CD14-positive monocyte (primary cell): ENCODE measurements around the gene DAB2IP. TPM values are rescaled to one million over a fixed set of nuclear protein-coding genes. Genes with fewer than 3 reads are reported as not detected.

ENCODE experiments used
- DNase-seq, 3 donors: peaks; one replicate each; pipeline ENCODE4 v3.0.0-alpha.2; 2011 to 2022
- H2AFZ ChIP-seq: 2 replicates; pipeline ENCODE4 v1.6.0; 2012; ENCODE audit warnings: mild to moderate bottlenecking, low read depth, low read length, inconsistent platforms; ENCODE audit not compliant: insufficient read depth, poor library complexity, severe bottlenecking
- H3K27ac ChIP-seq, 2 donors: 1 replicate in 1 of 2; 2 replicates in 1 of 2; pipeline ENCODE4 v1.5.1; 2012 to 2013; ENCODE audit warnings: low read length in 2 of 2, control low read depth in 1 of 2, inconsistent platforms in 1 of 2, low read depth in 1 of 2, mild to moderate bottlenecking in 1 of 2
- H3K27me3 ChIP-seq, 2 donors: one replicate each; pipeline versions ENCODE4 v1.6.0 to v1.6.1; 2011 to 2013; ENCODE audit warnings: low read length in 2 of 2; ENCODE audit not compliant: control insufficient read depth in 2 of 2, insufficient read depth in 2 of 2
- H3K36me3 ChIP-seq, 2 donors: replicated peaks in 1 of 2; 1 replicate in 1 of 2; 2 replicates in 1 of 2; pipeline versions ENCODE4 v1.5.1 to v1.6.1; 2012 to 2013; ENCODE audit warnings: low read length in 2 of 2, control low read depth in 1 of 2, inconsistent platforms in 1 of 2, mild to moderate bottlenecking in 1 of 2; ENCODE audit not compliant: insufficient read depth in 2 of 2, control insufficient read depth in 1 of 2
- H3K4me1 ChIP-seq, 2 donors: 1 replicate in 1 of 2; 2 replicates in 1 of 2; pipeline versions ENCODE4 v1.5.1 to v1.6.1; 2012 to 2013; ENCODE audit warnings: low read length in 2 of 2, control low read depth in 1 of 2, inconsistent platforms in 1 of 2, mild to moderate bottlenecking in 1 of 2, moderate library complexity in 1 of 2; ENCODE audit not compliant: insufficient read depth in 2 of 2, control insufficient read depth in 1 of 2
- H3K4me2 ChIP-seq: replicated peaks from 2 replicates; pipeline ENCODE3; 2012; ENCODE audit warnings: low read length, moderate library complexity, mild to moderate bottlenecking; ENCODE audit not compliant: poor library complexity, severe bottlenecking; ENCODE audit errors: extremely low read depth
- H3K4me3 ChIP-seq, 3 experiments: fragments of 200-600 bp in 1 of 3; sonication (generic) in 1 of 3; replicated peaks in 1 of 3; 1 replicate in 2 of 3; 2 replicates in 1 of 3; pipeline ENCODE4 v1.5.1; 2011 to 2013; ENCODE audit warnings: low read length in 3 of 3, mild to moderate bottlenecking in 3 of 3, control low read depth in 2 of 3, low read depth in 2 of 3, inconsistent platforms in 1 of 3, moderate library complexity in 1 of 3
- H3K79me2 ChIP-seq: 2 replicates; pipeline ENCODE4 v1.6.0; 2012; ENCODE audit warnings: mild to moderate bottlenecking, control low read depth, inconsistent platforms, low read length, moderate library complexity; ENCODE audit not compliant: insufficient read depth
- H3K9ac ChIP-seq: 2 replicates; pipeline ENCODE4 v1.6.0; 2017; ENCODE audit warnings: low read length, mild to moderate bottlenecking; ENCODE audit not compliant: insufficient read depth, poor library complexity, severe bottlenecking
- H3K9me3 ChIP-seq, 2 donors: replicated peaks in 1 of 2; 1 replicate in 1 of 2; 2 replicates in 1 of 2; pipeline versions ENCODE4 v1.5.1 to v1.6.1; 2012 to 2013; ENCODE audit warnings: low read length in 2 of 2, control low read depth in 1 of 2; ENCODE audit not compliant: control insufficient read depth in 1 of 2, insufficient read depth in 1 of 2
- H4K20me1 ChIP-seq: 2 replicates; pipeline ENCODE4 v1.6.0; 2012; ENCODE audit warnings: mild to moderate bottlenecking, low read length, control low read depth, moderate library complexity; ENCODE audit not compliant: insufficient read depth
- H3K27ac Mint-ChIP-seq, 7 donors: one replicate each; pipeline ENCODE4 v1.8.0; 2020; ENCODE audit warnings: mild to moderate bottlenecking in 7 of 7, mixed read lengths in 7 of 7, moderate library complexity in 6 of 7, inconsistent platforms in 2 of 7
- H3K27me3 Mint-ChIP-seq, 3 donors: one replicate each; pipeline ENCODE4 v1.8.0; 2021 to 2022; ENCODE audit warnings: low read depth in 3 of 3, mild to moderate bottlenecking in 3 of 3, mixed read lengths in 3 of 3, moderate library complexity in 3 of 3, inconsistent platforms in 1 of 3
- H3K36me3 Mint-ChIP-seq, 2 donors: one replicate each; pipeline ENCODE4 v1.8.0; 2020; ENCODE audit warnings: mixed read lengths in 2 of 2, inconsistent platforms in 1 of 2, mild to moderate bottlenecking in 1 of 2
- H3K4me1 Mint-ChIP-seq: one replicate; pipeline ENCODE4 v1.8.0; 2020; ENCODE audit warnings: mild to moderate bottlenecking, mixed read lengths
- H3K4me3 Mint-ChIP-seq, 2 donors: one replicate each; pipeline ENCODE4 v1.8.0; 2020; ENCODE audit warnings: mild to moderate bottlenecking in 2 of 2, mixed read lengths in 2 of 2, moderate library complexity in 1 of 2
- H3K9me3 Mint-ChIP-seq, 7 donors: one replicate each; pipeline ENCODE4 v1.8.0; 2020 to 2022; ENCODE audit warnings: mixed read lengths in 7 of 7, mild to moderate bottlenecking in 6 of 7, moderate library complexity in 6 of 7, inconsistent platforms in 2 of 7
- WGBS: methylation state at CpG from one replicate; pipeline ENCODE4 v1.1.5; 2013; ENCODE audit warnings: missing lambda C conversion rate; ENCODE audit not compliant: insufficient coverage; 5-methylcytosine and 5-hydroxymethylcytosine counted together
- intact Hi-C, 2 donors: fragments of 100-400 bp; cut with micrococcal nuclease; formaldehyde crosslinking; loops; one replicate each; pipeline versions ENCODE4 v1.15.0 to v1.15.1; 2023
- polyA plus RNA-seq, 3 donors: library from polyadenylated mRNA; depleted of rRNA in 1 of 3; unstranded in 2 of 3; stranded (reverse) in 1 of 3; fragments of 300-500 nt in 2 of 3; fragments of >200 nt in 1 of 3; fragmentation: Illumina TruSeq in 2 of 3; gene quantifications; 1 replicate in 2 of 3; 2 replicates in 1 of 3; pipeline ENCODE4 v1.2.3, GENCODE V29; 2012 to 2021
- TF ChIP-seq, protein P1 (sequence below): fragments of 200-600 bp; IDR thresholded peaks from one replicate; pipeline ENCODE4 v1.8.0; 2022; ENCODE audit warnings: antibody characterized with exemption, mild to moderate bottlenecking

The DAB2IP gene
- polyA plus RNA-seq, 3 donors = 0.13 TPM; not detected in 2

GRCh38 chr9:121729769-121730562 lies 78.5 kb downstream of the DAB2IP start:
- Histone ChIP-seq H3K79me2 (no peaks in the 10 kb centered on the region), H3K9me3 (no peaks in the 10 kb centered on the region), H4K20me1 (no peaks in the 10 kb centered on the region), H3K27ac (no peak overlapping the region), H3K36me3 (no peaks in the 10 kb centered on the region), H3K4me2 (no peak overlapping the region), H3K27me3 (peaks cover 3 to 6% of the 10 kb centered on the region in 2 donors), H2AFZ (no peak overlapping the region), H3K9ac (no peak overlapping the region), H3K4me1 (no peaks in the 10 kb centered on the region), H3K4me3 (no peak overlapping the region)
- DNase-seq = no peak
- intact Hi-C loops = no loop called here
- Mint-ChIP-seq H3K4me1 (peaks cover under 1% of the 10 kb centered on the region), H3K9me3 (no peaks in the 10 kb centered on the region), H3K27me3 (peaks cover 14 to 27% (median 26%) of the 10 kb centered on the region in 3 donors), H3K36me3 (no peaks in the 10 kb centered on the region), H3K4me3 (no peak overlapping the region), H3K27ac (no peak overlapping the region)
- TF ChIP-seq, protein P1, sequence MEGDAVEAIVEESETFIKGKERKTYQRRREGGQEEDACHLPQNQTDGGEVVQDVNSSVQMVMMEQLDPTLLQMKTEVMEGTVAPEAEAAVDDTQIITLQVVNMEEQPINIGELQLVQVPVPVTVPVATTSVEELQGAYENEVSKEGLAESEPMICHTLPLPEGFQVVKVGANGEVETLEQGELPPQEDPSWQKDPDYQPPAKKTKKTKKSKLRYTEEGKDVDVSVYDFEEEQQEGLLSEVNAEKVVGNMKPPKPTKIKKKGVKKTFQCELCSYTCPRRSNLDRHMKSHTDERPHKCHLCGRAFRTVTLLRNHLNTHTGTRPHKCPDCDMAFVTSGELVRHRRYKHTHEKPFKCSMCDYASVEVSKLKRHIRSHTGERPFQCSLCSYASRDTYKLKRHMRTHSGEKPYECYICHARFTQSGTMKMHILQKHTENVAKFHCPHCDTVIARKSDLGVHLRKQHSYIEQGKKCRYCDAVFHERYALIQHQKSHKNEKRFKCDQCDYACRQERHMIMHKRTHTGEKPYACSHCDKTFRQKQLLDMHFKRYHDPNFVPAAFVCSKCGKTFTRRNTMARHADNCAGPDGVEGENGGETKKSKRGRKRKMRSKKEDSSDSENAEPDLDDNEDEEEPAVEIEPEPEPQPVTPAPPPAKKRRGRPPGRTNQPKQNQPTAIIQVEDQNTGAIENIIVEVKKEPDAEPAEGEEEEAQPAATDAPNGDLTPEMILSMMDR = no peak
- 100% methylated on average over 3 of the region's 10 CpGs for WGBS

- Histone ChIP-seq H3K27me3 (peaks cover 13 to 17% of the 10 kb centered on the region in 2 donors), H3K9me3 (no peaks in the 10 kb centered on the region), H3K36me3 (no peaks in the 10 kb centered on the region), H3K4me3 (no peak overlapping the region), H2AFZ (no peak overlapping the region), H4K20me1 (no peaks in the 10 kb centered on the region), H3K9ac (no peak overlapping the region), H3K4me2 (no peak overlapping the region), H3K4me1 (peaks cover 3 to 5% of the 10 kb centered on the region in 2 donors), H3K79me2 (no peaks in the 10 kb centered on the region), H3K27ac (no peak overlapping the region)
- H3K36me3 Mint-ChIP-seq = no peaks in the 10 kb centered on the region
- no peak overlapping the region for H3K27ac Mint-ChIP-seq
- peaks cover 5% of the 10 kb centered on the region for H3K4me1 Mint-ChIP-seq
- no peak overlapping the region for H3K4me3 Mint-ChIP-seq
- DNase-seq = no peak
- peaks cover 0 to 3% (median 0%) of the 10 kb centered on the region in 7 donors for H3K9me3 Mint-ChIP-seq
- intact Hi-C loops = no loop called here
- H3K27me3 Mint-ChIP-seq = peaks cover 26 to 39% (median 38%) of the 10 kb centered on the region in 3 donors
- 96% methylated on average over 4 of the region's 5 CpGs for WGBS
- TF ChIP-seq, protein P1 = no peak
These were observed 79.7 kb downstream of the DAB2IP start for GRCh38 chr9:121731090-121731489.
